Psoas muscle (tissue), 8 donors: ENCODE results near the gene ATXN3L. TPM values are rescaled to one million over a fixed set of nuclear protein-coding genes. Genes with fewer than 3 reads are reported as not detected.

Experiments used
- ATAC-seq, 4 donors: fragments of 200-7000 bp; cut with Tn5 transposase; one replicate each; pipeline ENCODE4 v1.9.1; 2020; ENCODE audit warnings: moderate library complexity in 3 of 4, mild to moderate bottlenecking in 2 of 4
- DNase-seq, 2 donors: peaks; one replicate each; pipeline ENCODE4 v3.0.0-alpha.2; 2020
- H3K27ac ChIP-seq: fragments of 200-600 bp; one replicate; pipeline ENCODE4 v1.8.0; 2022
- H3K27me3 ChIP-seq, 3 donors: fragments of 200-600 bp in 1 of 3; one replicate each; pipeline versions ENCODE4 v1.6.1 to v1.8.0; 2013 to 2022; ENCODE audit warnings: low read length in 2 of 3, mild to moderate bottlenecking in 2 of 3, moderate library complexity in 1 of 3; ENCODE audit not compliant: insufficient read depth in 3 of 3
- H3K36me3 ChIP-seq, 2 donors: fragments of 200-600 bp in 1 of 2; one replicate each; pipeline versions ENCODE4 v1.6.1 to v1.8.0; 2013 to 2022; ENCODE audit warnings: low read depth in 1 of 2, mild to moderate bottlenecking in 1 of 2, moderate library complexity in 1 of 2; ENCODE audit not compliant: insufficient read depth in 1 of 2
- H3K4me1 ChIP-seq: fragments of 200-600 bp; one replicate; pipeline ENCODE4 v1.8.0; 2022
- H3K4me3 ChIP-seq: fragments of 200-600 bp; one replicate; pipeline ENCODE4 v1.8.0; 2022; ENCODE audit warnings: mild to moderate bottlenecking
- H3K9me3 ChIP-seq: fragments of 200-600 bp; one replicate; pipeline ENCODE4 v1.8.0; 2022
- CTCF ChIP-seq: fragments of 200-600 bp; IDR thresholded peaks from one replicate; pipeline ENCODE4 v1.8.0; 2022; ENCODE audit warnings: antibody characterized with exemption
- whole genome bisulfite sequencing, 3 donors: extraction: QIAGEN DNeasy Blood & Tissue Kit; methylation state at CpG; one replicate each; pipeline versions ENCODE4 v1.1.6 to v1.1.7; 2013; 5-methylcytosine and 5-hydroxymethylcytosine counted together
- intact Hi-C, 2 donors: fragments of 100-400 bp; cut with DNase I; formaldehyde crosslinking; loops; one replicate each; pipeline versions ENCODE4 v1.11.0 to v1.14.2; 2022
- polyA plus RNA-seq, 3 donors: library from polyadenylated mRNA; stranded (reverse); fragments of 200-250 nt; gene quantifications; one replicate each; pipeline ENCODE4 v1.2.3, GENCODE V29; 2013
- total RNA-seq, 4 donors: library from RNA; stranded (reverse); fragmentation: NEBNext Ultra II Directional in 2 of 4; extraction: Animal tissue kit (Norgen Biotek cat#: 25700) in 2 of 4; gene quantifications; one replicate each; pipeline versions ENCODE4 v1.2.1 to v1.2.4, GENCODE V29; 2021 to 2023
- donor health status: healthy with polysubstance abuse.
- donor health status: DM: no; HTN: no; CAD: no; lungs with moderate emphysema.
- donor health status: Bipolar disorder and iron deficiency.
- donor health status: healthy.
- donor health status: DM: yes; HTN: yes; CAD: no.
- donor health status: DM: no; HTN: no; CAD: no.
- donor health status: DM: no; HTN: no; CAD: no.
- donor health status: DM: yes; HTN: yes; CAD: no.

ATXN3L gene
- total and polyA plus RNA-seq, 7 donors = not detected

- Histone ChIP-seq H3K27ac (no peak overlapping the region), H3K4me3 (no peak overlapping the region), H3K36me3 (no peaks in the 10 kb centered on the region), H3K4me1 (no peaks in the 10 kb centered on the region), H3K9me3 (no peaks in the 10 kb centered on the region), H3K27me3 (peaks cover 0 to 7% (median 0%) of the 10 kb centered on the region in 3 donors)
- ATAC-seq (no peak), DNase-seq (no peak)
- intact Hi-C loops = no loop called here
- WGBS, 3 donors = 69 to 86% (median 80%) methylated on average over 2 to 3 of the region's 3 CpGs
- TF ChIP-seq CTCF = no peak
These were observed 19.8 kb upstream of the ATXN3L start for GRCh38 chrX:13339607-13340006.

DNA sequence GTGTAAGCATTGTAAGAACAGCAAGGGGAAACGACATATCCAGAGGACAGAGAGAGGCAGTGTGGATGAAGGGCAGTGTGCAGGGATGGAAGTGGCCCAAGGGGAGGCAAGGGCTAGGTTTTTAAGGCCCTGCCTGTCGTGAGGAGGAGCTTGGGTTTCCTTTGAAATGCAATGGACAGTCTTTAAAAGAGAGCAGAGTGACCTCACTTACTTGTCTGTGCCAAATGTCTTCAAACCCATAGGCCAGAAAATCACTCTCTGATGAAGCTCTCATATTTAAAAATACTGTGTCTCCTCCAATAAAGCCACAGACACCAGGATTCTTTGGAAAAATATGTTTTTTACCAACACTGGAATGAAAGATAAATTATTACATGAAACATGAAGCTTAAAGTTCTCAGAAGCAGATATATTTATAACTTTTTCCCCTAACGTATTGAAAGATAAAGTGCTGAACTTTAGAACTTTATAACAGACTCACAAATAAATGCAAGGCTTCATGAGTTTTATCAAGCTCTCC is 19.2 kb upstream of the ATXN3L start:
- Histone ChIP-seq H3K27me3 (peaks cover 0 to 7% (median 0%) of the 10 kb centered on the region in 3 donors), H3K36me3 (no peaks in the 10 kb centered on the region), H3K9me3 (no peaks in the 10 kb centered on the region), H3K27ac (no peak overlapping the region), H3K4me1 (no peaks in the 10 kb centered on the region), H3K4me3 (no peak overlapping the region)
- 51 to 78% (median 58%) methylated on average over 3 of the region's 3 CpGs for WGBS, 3 donors
- ATAC-seq = no peak
- DNase-seq = no peak
- intact Hi-C loops = no loop called here
- TF ChIP-seq CTCF = no peak

GRCh38 chrX:13334491-13334890 is 14.6 kb upstream of the ATXN3L start:
- H3K4me1 ChIP-seq = no peaks in the 10 kb centered on the region
- no peaks in the 10 kb centered on the region for H3K36me3 ChIP-seq
- no peaks in the 10 kb centered on the region for H3K9me3 ChIP-seq
- H3K4me3 ChIP-seq = no peak overlapping the region
- H3K27ac ChIP-seq = no peak overlapping the region
- DNase-seq (no peak), ATAC-seq (no peak)
- no peak for TF ChIP-seq CTCF
- 90 to 93% (median 90%) methylated on average over 4 to 6 of the region's 6 CpGs for WGBS, 3 donors
- intact Hi-C loops = no loop called here
- peaks cover 0 to 3% (median 0%) of the 10 kb centered on the region in 3 donors for H3K27me3 ChIP-seq

GRCh38 chrX:13330446-13330845 is 10.6 kb upstream of the ATXN3L start:
- no peak for ATAC-seq
- H3K4me1 ChIP-seq = no peaks in the 10 kb centered on the region
- intact Hi-C loops = no loop called here
- H3K9me3 ChIP-seq = no peaks in the 10 kb centered on the region
- 72 to 97% (median 86%) methylated on average over 2 of the region's 2 CpGs for WGBS, 3 donors
- no peak for DNase-seq
- no peak overlapping the region for H3K27ac ChIP-seq
- TF ChIP-seq CTCF = no peak
- H3K36me3 ChIP-seq = no peaks in the 10 kb centered on the region
- no peak overlapping the region for H3K4me3 ChIP-seq
- H3K27me3 ChIP-seq = no peaks in the 10 kb centered on the region

DNA sequence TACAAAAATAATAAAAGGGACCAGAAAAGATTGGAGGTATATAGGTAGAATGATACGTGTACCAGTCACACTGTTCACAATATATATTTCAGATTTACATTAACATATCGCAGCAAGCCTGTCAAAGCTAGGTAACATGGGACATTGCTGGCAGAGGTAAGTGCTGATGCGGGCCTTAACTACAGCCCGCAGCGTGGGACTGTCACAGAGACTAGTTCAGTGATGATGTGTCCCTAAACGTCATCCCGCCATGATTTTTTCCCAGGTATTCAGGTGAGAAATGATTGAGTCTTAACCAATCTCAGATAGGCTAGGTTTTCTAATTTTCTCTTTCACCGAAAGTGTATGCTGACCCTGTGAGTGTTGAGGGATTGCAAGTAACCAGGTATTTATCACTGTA is 7.8 kb upstream of the ATXN3L start:
- Histone ChIP-seq H3K4me3 (no peak overlapping the region), H3K27ac (no peak overlapping the region), H3K36me3 (no peaks in the 10 kb centered on the region), H3K4me1 (no peaks in the 10 kb centered on the region), H3K27me3 (peaks cover 0 to 4% (median 0%) of the 10 kb centered on the region in 3 donors), H3K9me3 (no peaks in the 10 kb centered on the region)
- intact Hi-C loops = loop anchor here in 1 of 2 donors (10.0 kb wide), 1 partner anchor 1113 kb away; no protein-coding TSS in a partner anchor
- ATAC-seq (no peak), DNase-seq (no peak)
- WGBS, 3 donors = 91 to 96% (median 95%) methylated on average over 8 of the region's 8 CpGs
- no peak for TF ChIP-seq CTCF
